Thymus (tissue), 11 donors: Measurements from ENCODE around the gene UNC13D. TPM values are rescaled to one million over a fixed set of nuclear protein-coding genes. Genes with fewer than 3 reads are reported as not detected.

Experiments
- DNase-seq, 9 donors: peaks; one replicate each; pipeline ENCODE4 v3.0.0-alpha.2; 2013; ENCODE audit warnings: low spot score in 9 of 9, low read depth in 6 of 9, missing footprints in 1 of 9
- H3K27ac ChIP-seq, 2 donors: one replicate each; pipeline ENCODE4 v1.5.1; 2013; ENCODE audit warnings: control low read depth in 1 of 2, low read depth in 1 of 2, low read length in 1 of 2, mild to moderate bottlenecking in 1 of 2, moderate library complexity in 1 of 2
- H3K27me3 ChIP-seq, 2 donors: one replicate each; pipeline ENCODE4 v1.5.1; 2013; ENCODE audit warnings: low read length in 1 of 2; ENCODE audit not compliant: control insufficient read depth in 2 of 2, insufficient read depth in 1 of 2
- H3K36me3 ChIP-seq, 2 donors: one replicate each; pipeline ENCODE4 v1.5.1; 2013; ENCODE audit warnings: low read length in 1 of 2, mild to moderate bottlenecking in 1 of 2, moderate library complexity in 1 of 2; ENCODE audit not compliant: control insufficient read depth in 2 of 2, insufficient read depth in 2 of 2
- H3K4me1 ChIP-seq, 2 donors: one replicate each; pipeline ENCODE4 v1.5.1; 2013; ENCODE audit warnings: low read length in 2 of 2; ENCODE audit not compliant: control insufficient read depth in 2 of 2, insufficient read depth in 2 of 2
- H3K4me3 ChIP-seq, 2 donors: one replicate each; pipeline ENCODE4 v1.5.1; 2013; ENCODE audit warnings: low read length in 2 of 2, control low read depth in 1 of 2, mild to moderate bottlenecking in 1 of 2
- H3K9me3 ChIP-seq, 2 donors: one replicate each; pipeline ENCODE4 v1.5.1; 2013; ENCODE audit warnings: low read length in 1 of 2, mild to moderate bottlenecking in 1 of 2; ENCODE audit not compliant: control insufficient read depth in 2 of 2, insufficient read depth in 1 of 2
- WGBS: extraction: QIAGEN DNeasy Blood & Tissue Kit; methylation state at CpG from one replicate; pipeline ENCODE4 v1.1.7; 2013; 5-methylcytosine and 5-hydroxymethylcytosine counted together
- polyA plus RNA-seq: library from polyadenylated mRNA; stranded (reverse); fragments of 200-250 nt; gene quantifications from one replicate; pipeline ENCODE4 v1.2.3, GENCODE V29; 2013
- total RNA-seq: library from RNA; stranded (reverse); fragments of 120-200 nt; gene quantifications from one replicate; pipeline ENCODE4 v1.2.4, GENCODE V29; 2013
- donor health status: healthy.

UNC13D gene
- total and polyA plus RNA-seq, 2 donors = 43.2 to 59.1 TPM

- 92% methylated on average over 21 of the region's 21 CpGs for WGBS
- peaks cover 0 to 9% of the 10 kb centered on the region in 2 donors for H3K9me3 ChIP-seq
These were observed 23.8 kb downstream of the UNC13D start for GRCh38 chr17:75820094-75821080.

DNA sequence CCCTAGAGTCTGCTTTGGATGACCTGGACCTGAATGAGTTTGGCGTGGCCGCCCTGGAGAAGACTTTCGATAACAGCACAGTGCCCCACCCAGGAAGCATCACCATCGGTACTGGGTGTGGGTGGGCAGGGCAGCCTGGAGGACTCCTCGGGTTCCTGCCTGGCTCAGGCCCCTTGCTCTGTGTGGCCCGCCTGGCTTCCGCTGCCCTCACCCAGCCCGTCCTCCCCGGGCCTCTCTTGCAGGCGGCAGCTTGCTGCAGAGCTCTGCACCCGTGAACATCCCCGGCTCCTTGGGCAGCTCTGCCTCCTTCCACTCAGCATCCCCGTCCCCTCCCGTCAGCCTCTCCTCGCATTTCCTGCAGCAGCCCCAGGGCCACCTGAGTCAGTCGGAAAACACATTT, 24.5 kb downstream of the UNC13D start:
- peaks cover 90 to 94% of the 10 kb centered on the region in 2 donors for H3K36me3 ChIP-seq
- no peaks in the 10 kb centered on the region for H3K27me3 ChIP-seq
- H3K9me3 ChIP-seq = peaks cover 0 to 9% of the 10 kb centered on the region in 2 donors
- no peak overlapping the region for H3K4me3 ChIP-seq
- no peak overlapping the region for H3K27ac ChIP-seq
- H3K4me1 ChIP-seq = peaks cover 9 to 22% of the 10 kb centered on the region in 2 donors
- no peak for DNase-seq
- 97% methylated on average over 16 of the region's 16 CpGs for WGBS

More at GRCh38 chr17:75820094-75821080, 23.8 kb downstream of the UNC13D start:
- Histone ChIP-seq H3K4me1 (peaks cover 9 to 22% of the 10 kb centered on the region in 2 donors), H3K4me3 (no peak overlapping the region), H3K27ac (no peak overlapping the region), H3K36me3 (peaks cover 86 to 92% of the 10 kb centered on the region in 2 donors), H3K27me3 (no peaks in the 10 kb centered on the region)
- DNase-seq = no peak

DNA sequence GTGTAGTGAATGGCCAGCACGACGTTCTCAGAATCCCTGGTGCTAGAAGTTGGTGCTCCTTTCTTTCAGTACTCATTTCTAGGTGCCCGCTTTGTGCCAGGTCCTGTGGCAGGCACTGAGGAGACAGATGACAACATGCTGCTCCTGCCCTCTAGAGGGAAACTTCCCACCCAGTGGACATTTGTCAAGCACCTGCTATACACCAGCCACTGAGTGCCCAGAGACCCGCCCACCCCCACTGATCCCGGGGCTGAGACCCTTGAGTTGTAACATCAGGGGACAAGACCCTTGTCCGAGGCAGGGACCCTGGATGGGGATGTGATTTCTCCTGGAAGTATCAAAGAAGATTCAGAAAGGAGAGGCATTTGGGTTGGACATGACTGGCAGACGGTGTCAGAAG, 25.1 kb downstream of the UNC13D start:
- H3K9me3 ChIP-seq = peaks cover 0 to 9% of the 10 kb centered on the region in 2 donors
- DNase-seq = no peak
- H3K36me3 ChIP-seq = peaks cover 89 to 95% of the 10 kb centered on the region in 2 donors
- peaks cover 9 to 22% of the 10 kb centered on the region in 2 donors for H3K4me1 ChIP-seq
- H3K27ac ChIP-seq = no peak overlapping the region
- 97% methylated on average over 7 of the region's 7 CpGs for WGBS
- H3K4me3 ChIP-seq = no peak overlapping the region
- no peaks in the 10 kb centered on the region for H3K27me3 ChIP-seq

DNA sequence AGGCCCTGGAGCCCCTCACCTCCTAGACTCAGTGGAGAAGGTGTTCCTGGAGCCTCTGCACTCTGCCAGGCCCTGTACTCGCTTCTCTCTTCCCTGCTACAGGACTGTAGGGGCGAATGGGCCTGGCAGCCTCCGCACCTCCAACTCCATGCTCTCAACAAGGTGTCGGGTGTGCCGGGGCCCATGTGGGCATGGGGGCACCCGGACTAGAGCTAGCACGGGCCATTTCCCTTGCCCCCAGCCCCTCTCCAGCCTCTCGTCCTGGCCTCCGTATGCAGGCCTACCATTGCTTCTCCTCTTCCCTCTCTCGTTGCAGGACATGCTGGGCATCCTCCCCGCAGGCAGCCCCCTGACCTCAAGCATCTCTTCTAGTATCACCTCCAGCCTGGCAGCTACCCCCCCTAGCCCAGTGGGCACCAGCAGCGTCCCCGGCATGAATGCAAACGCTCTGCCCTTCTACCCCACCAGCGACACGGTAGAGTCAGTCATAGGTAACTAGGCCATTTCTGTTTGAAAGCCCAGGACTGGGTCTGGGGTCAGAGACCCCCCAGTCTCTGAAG, 25.8 kb downstream of the UNC13D start:
- WGBS = 98% methylated on average over 16 of the region's 16 CpGs
- no peak for DNase-seq
- Histone ChIP-seq H3K27me3 (no peaks in the 10 kb centered on the region), H3K9me3 (peaks cover 0 to 9% of the 10 kb centered on the region in 2 donors), H3K36me3 (peaks cover 87 to 95% of the 10 kb centered on the region in 2 donors), H3K27ac (no peak overlapping the region), H3K4me3 (no peak overlapping the region), H3K4me1 (peaks cover 9 to 22% of the 10 kb centered on the region in 2 donors)

DNA sequence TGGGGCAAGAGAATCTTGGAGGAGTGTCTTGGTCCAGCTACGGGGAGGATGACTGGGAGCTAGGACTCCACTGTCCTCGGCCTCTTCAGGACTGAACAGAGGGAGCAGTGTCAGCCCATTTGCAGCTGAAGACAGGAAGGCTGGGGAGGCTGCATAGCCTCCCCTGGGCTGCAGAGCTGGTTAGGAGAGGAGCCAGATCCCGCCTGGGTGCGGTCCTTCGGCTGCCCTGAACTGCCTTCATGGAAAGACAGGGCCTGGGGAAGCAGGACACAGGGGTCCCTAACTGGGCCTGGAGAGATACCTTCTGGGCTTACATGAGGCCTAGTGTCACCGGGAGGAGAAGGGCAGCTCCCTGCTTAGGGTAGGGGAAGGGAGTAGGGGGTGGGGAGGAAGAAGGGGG, 26.6 kb downstream of the UNC13D start:
- no peak for DNase-seq
- Histone ChIP-seq H3K4me1 (peaks cover 9 to 18% of the 10 kb centered on the region in 2 donors), H3K27me3 (no peaks in the 10 kb centered on the region), H3K4me3 (no peak overlapping the region), H3K27ac (no peak overlapping the region), H3K9me3 (peaks cover 0 to 6% of the 10 kb centered on the region in 2 donors), H3K36me3 (peaks cover 87 to 95% of the 10 kb centered on the region in 2 donors)
- WGBS = 98% methylated on average over 6 of the region's 6 CpGs

GRCh38 chr17:75816693-75817092, 27.5 kb downstream of the UNC13D start:
- Histone ChIP-seq H3K36me3 (peaks cover 87 to 94% of the 10 kb centered on the region in 2 donors), H3K4me3 (no peak overlapping the region), H3K27me3 (no peaks in the 10 kb centered on the region), H3K4me1 (peaks cover 5 to 9% of the 10 kb centered on the region in 2 donors), H3K9me3 (peaks cover 0 to 2% of the 10 kb centered on the region in 2 donors), H3K27ac (no peak overlapping the region)
- no peak for DNase-seq
- over 99% methylated on average over 9 of the region's 9 CpGs for WGBS

DNA sequence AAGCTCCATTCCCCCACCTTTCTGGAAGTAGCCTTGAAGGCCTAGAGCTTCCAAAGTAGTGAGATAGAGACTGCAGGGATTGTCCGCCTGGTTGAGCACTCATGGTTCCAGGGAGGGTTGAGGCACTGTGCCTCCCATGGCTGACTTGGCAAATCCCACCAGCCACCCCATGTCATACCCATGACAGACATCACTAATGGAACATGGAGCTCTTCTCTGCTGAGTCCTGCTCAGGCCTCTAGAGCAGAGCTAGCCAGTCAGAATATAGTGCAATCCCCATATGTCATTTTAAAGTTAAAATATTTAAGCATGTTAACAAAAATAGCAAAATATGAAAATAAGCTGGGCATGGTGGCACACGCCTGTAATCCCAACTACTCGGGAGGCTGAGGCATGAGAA, 28.8 kb downstream of the UNC13D start:
- 95% methylated on average over 3 of the region's 3 CpGs for WGBS
- H3K27ac ChIP-seq = no peak overlapping the region
- H3K4me3 ChIP-seq = no peak overlapping the region
- no peaks in the 10 kb centered on the region for H3K4me1 ChIP-seq
- no peak for DNase-seq
- H3K36me3 ChIP-seq = peaks cover 90 to 91% of the 10 kb centered on the region in 2 donors
- no peaks in the 10 kb centered on the region for H3K27me3 ChIP-seq
- H3K9me3 ChIP-seq = no peaks in the 10 kb centered on the region

DNA sequence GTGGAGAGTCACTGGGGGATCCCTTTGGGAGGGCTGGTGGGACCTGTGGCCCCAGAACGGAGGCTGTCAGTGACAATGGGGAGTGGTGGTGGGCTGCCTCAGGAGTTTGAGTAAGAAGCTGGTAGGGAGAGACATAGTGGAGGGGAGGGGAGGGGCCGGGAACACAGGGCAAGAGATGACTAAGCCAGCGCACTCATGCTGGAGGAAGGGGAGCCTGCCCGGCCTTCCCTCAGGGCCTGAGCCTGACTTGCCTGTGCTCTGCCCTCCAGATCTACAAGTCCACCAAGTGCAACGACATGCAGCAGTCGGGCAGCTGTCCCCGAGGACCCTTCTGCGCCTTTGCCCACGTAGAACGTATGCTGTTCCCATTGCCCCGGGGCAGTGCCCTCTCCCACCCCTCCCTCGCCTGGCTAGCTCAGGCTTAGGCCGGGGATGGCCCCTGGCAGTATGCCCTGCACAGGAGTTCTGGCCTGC, 29.3 kb downstream of the UNC13D start:
- WGBS = 97% methylated on average over 13 of the region's 13 CpGs
- Histone ChIP-seq H3K4me1 (no peaks in the 10 kb centered on the region), H3K4me3 (no peak overlapping the region), H3K27ac (no peak overlapping the region), H3K9me3 (no peaks in the 10 kb centered on the region), H3K36me3 (peaks cover 90% of the 10 kb centered on the region in 2 donors), H3K27me3 (no peaks in the 10 kb centered on the region)
- no peak for DNase-seq

- Histone ChIP-seq H3K9me3 (no peaks in the 10 kb centered on the region), H3K4me3 (no peak overlapping the region), H3K27me3 (no peaks in the 10 kb centered on the region), H3K27ac (no peak overlapping the region), H3K36me3 (peaks cover 88 to 89% of the 10 kb centered on the region in 2 donors), H3K4me1 (no peaks in the 10 kb centered on the region)
- DNase-seq = no peak
- 90% methylated on average over 6 of the region's 6 CpGs for WGBS
These were observed 30.2 kb downstream of the UNC13D start for GRCh38 chr17:75814021-75814395.
